Measurements from ENCODE around the gene ESAM.
A peak's percentile ranks its signal among the peaks of the same experiment; 100 is the strongest.

Gene ESAM

GRCh38 chr11:124801636-124802312, 39.7 kb upstream of the ESAM start:
- TF ChIP-seq CTCF (IDR thresholded peaks at IDR 0.05; ENCODE audit: low read depth, low read length) (no peak), MAX (IDR thresholded peaks at IDR 0.05; ENCODE audit: low read depth, low read length) (no peak), MYC (IDR thresholded peaks at IDR 0.05; ENCODE audit: low read depth, low read length) (no peak), POLR2A (IDR thresholded peaks at IDR 0.05; ENCODE audit: extremely low read depth, insufficient read length) (no peak)
- DNase-seq (ENCODE audit: low read depth), result no peak
- no peak overlapping the region for H3K4me3 ChIP-seq (ENCODE audit: low read depth, low read length)

- peak; percentile 7 for DNase-seq (ENCODE audit: low read depth)
- peak overlapping the region; percentile 69 for H3K4me3 ChIP-seq (ENCODE audit: low read depth, low read length)
- TF ChIP-seq CTCF (IDR thresholded peaks at IDR 0.05; ENCODE audit: low read depth, low read length), result no peak
- no peak for TF ChIP-seq POLR2A (IDR thresholded peaks at IDR 0.05; ENCODE audit: extremely low read depth, insufficient read length)
- TF ChIP-seq MYC (IDR thresholded peaks at IDR 0.05; ENCODE audit: low read depth, low read length), result no peak
- TF ChIP-seq MAX (IDR thresholded peaks at IDR 0.05; ENCODE audit: low read depth, low read length), result no peak
Measured at GRCh38 chr11:124801014-124801413, 38.9 kb upstream of the ESAM start.

GRCh38 chr11:124800226-124800929, 38.3 kb upstream of the ESAM start, which contains the start of gene MSANTD2:
Gene MSANTD2, minus strand, starts transcription at chr11:124800406. Its CDS starts 26 bp downstream, at chr11:124800380.
- TF ChIP-seq CTCF (IDR thresholded peaks at IDR 0.05; ENCODE audit: low read depth, low read length), result no peak
- TF ChIP-seq MYC (IDR thresholded peaks at IDR 0.05; ENCODE audit: low read depth, low read length), result no peak
- TF ChIP-seq POLR2A (IDR thresholded peaks at IDR 0.05; ENCODE audit: extremely low read depth, insufficient read length), result peak; percentile 53
- TF ChIP-seq MAX (IDR thresholded peaks at IDR 0.05; ENCODE audit: low read depth, low read length), result no peak
- peak within 1 kb of the TSS; percentile 69 for H3K4me3 ChIP-seq (ENCODE audit: low read depth, low read length)
- peak; percentile 83 for DNase-seq (ENCODE audit: low read depth)

- TF ChIP-seq MAX (IDR thresholded peaks at IDR 0.05; ENCODE audit: low read depth, low read length) (no peak), MYC (IDR thresholded peaks at IDR 0.05; ENCODE audit: low read depth, low read length) (no peak), CTCF (IDR thresholded peaks at IDR 0.05; ENCODE audit: low read depth, low read length) (no peak), POLR2A (IDR thresholded peaks at IDR 0.05; ENCODE audit: extremely low read depth, insufficient read length) (no peak)
- H3K4me3 ChIP-seq (ENCODE audit: low read depth, low read length), result peak overlapping the region; percentile 69
- DNase-seq (ENCODE audit: low read depth), result peak; percentile 65
Measured at GRCh38 chr11:124799348-124800225, 37.5 kb upstream of the ESAM start.

GRCh38 chr11:124798991-124799347, 36.9 kb upstream of the ESAM start:
- H3K4me3 ChIP-seq (ENCODE audit: low read depth, low read length), result peak overlapping the region; percentile 69
- no peak for DNase-seq (ENCODE audit: low read depth)

More at GRCh38 chr11:124798991-124799347, 36.9 kb upstream of the ESAM start:
- TF ChIP-seq MYC (IDR thresholded peaks at IDR 0.05; ENCODE audit: low read depth, low read length) (no peak), POLR2A (IDR thresholded peaks at IDR 0.05; ENCODE audit: extremely low read depth, insufficient read length) (no peak), MAX (IDR thresholded peaks at IDR 0.05; ENCODE audit: low read depth, low read length) (no peak), CTCF (IDR thresholded peaks at IDR 0.05; ENCODE audit: low read depth, low read length) (no peak)
